Measurements from ENCODE around the gene CDC20.
"Not testable (repeated sequence)": the region's sequence is repeated elsewhere in the genome, so short reads cannot be mapped to it uniquely, and the experiment has no call there.

Gene CDC20

GRCh38 chr1:43358121-43358745, 548 bp upstream of the CDC20 start:
- DNase-seq, result peak; percentile 38

- no peak for DNase-seq
Measured at GRCh38 chr1:43359696-43360095, 915 bp downstream of the CDC20 start.

GRCh38 chr1:43360616-43361015, 1.8 kb downstream of the CDC20 start:
- no peak for DNase-seq

GRCh38 chr1:43363283-43363934, 4.6 kb downstream of the CDC20 start:
- DNase-seq, result no peak

- DNase-seq, result no peak
Measured at GRCh38 chr1:43363935-43364525, 5.2 kb downstream of the CDC20 start.

- no peak for DNase-seq
Measured at GRCh38 chr1:43365678-43366077, 6.9 kb downstream of the CDC20 start.

- peak; percentile 10 for DNase-seq
Measured at GRCh38 chr1:43366179-43366578, 7.4 kb downstream of the CDC20 start.

GRCh38 chr1:43366601-43367025, 7.8 kb downstream of the CDC20 start:
- no peak for DNase-seq

- no peak for DNase-seq
Measured at GRCh38 chr1:43367026-43367903, 8.5 kb downstream of the CDC20 start.

- peak; percentile 86 for DNase-seq
Measured at GRCh38 chr1:43367904-43368645, 9.3 kb downstream of the CDC20 start, which contains the start of gene ELOVL1. Gene ELOVL1 (minus strand): TSS chr1:43368011. CDS start chr1:43365609, 2,402 bp downstream.

GRCh38 chr1:43368646-43369020, 9.9 kb downstream of the CDC20 start:
- no peak for DNase-seq

- not testable (repeated sequence) for DNase-seq
Measured at GRCh38 chr1:43369779-43370178, 11.0 kb downstream of the CDC20 start.

GRCh38 chr1:43370564-43370963, 11.8 kb downstream of the CDC20 start:
- DNase-seq, result no peak

- no peak for DNase-seq
Measured at GRCh38 chr1:43372172-43372571, 13.4 kb downstream of the CDC20 start.

GRCh38 chr1:43373066-43373940, 14.5 kb downstream of the CDC20 start:
- no peak for DNase-seq

- no peak for DNase-seq
Measured at GRCh38 chr1:43376723-43377235, 18.0 kb downstream of the CDC20 start.

GRCh38 chr1:43377831-43378230, 19.1 kb downstream of the CDC20 start:
- DNase-seq, result no peak

GRCh38 chr1:43379476-43379875, 20.7 kb downstream of the CDC20 start:
- DNase-seq, result no peak

- DNase-seq, result no peak
Measured at GRCh38 chr1:43381612-43382011, 22.8 kb downstream of the CDC20 start.

- DNase-seq, result peak; percentile 71
Measured at GRCh38 chr1:43382027-43382779, 23.4 kb downstream of the CDC20 start.

GRCh38 chr1:43383449-43383848, 24.7 kb downstream of the CDC20 start:
- peak; percentile 13 for DNase-seq

Data from COR-L47 (cell line).